Ishikawa (cell line): ENCODE data around the gene ATOH1.

Experiments used
- FOXM1 ChIP-seq: IDR thresholded peaks from 2 replicates; pipeline ENCODE4 v1.6.1; 2012; ENCODE audit warnings: low read depth, borderline replicate concordance
- RAD21 ChIP-seq: IDR thresholded peaks from 2 replicates; pipeline ENCODE4 v1.6.1; 2012; ENCODE audit warnings: low read depth
- TCF12 ChIP-seq: IDR thresholded peaks from 2 replicates; pipeline ENCODE4 v1.6.1; 2012; ENCODE audit warnings: low read depth
- YY1 ChIP-seq: IDR thresholded peaks from 2 replicates; pipeline ENCODE4 v1.6.1; 2012; ENCODE audit warnings: low read depth
- TF ChIP-seq, protein P1 (sequence below): IDR thresholded peaks from 2 replicates; pipeline ENCODE4 v1.6.1; 2012

DNA sequence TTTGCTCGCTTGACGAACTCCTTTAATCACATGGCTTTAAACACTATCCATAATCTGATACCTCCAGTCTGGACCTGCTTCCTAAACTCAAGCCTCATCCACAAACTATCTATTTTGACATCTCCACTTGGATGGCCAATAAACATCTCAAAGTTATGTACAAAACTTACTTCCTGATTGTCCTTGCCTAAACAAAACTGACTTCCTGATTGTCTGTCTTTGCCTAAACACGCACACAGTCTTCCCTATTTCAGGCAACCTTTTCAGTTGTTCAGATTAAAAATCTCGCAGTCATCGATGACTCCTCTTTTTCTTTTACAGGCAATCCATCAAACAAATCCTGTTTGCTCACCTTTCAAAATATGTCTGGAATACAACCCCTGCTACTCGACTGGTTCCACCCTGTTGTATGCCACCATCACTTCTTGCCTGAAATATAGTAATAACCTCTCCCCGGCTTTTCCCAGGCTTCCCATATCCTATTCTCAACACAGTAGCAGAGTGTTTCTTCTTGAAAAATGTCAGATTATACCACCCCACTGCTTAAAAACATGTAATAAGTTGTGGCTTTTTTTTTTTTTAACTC lies 39.0 kb downstream of the ATOH1 start:
- TF ChIP-seq FOXM1 (no peak), RAD21 (no peak), TCF12 (no peak), YY1 (no peak)
- TF ChIP-seq, protein P1, sequence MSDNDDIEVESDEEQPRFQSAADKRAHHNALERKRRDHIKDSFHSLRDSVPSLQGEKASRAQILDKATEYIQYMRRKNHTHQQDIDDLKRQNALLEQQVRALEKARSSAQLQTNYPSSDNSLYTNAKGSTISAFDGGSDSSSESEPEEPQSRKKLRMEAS: no peak
